Activated naive CD4-positive, alpha-beta T cell treated with anti-CD3 and anti-CD28 coated beads for 36 hours (primary cell): ENCODE data around the gene SPRR4. TPM values are rescaled to one million over a fixed set of nuclear protein-coding genes. Genes with fewer than 3 reads are reported as not detected.

Source experiments
- CTCF ChIA-PET: fragments of 350-600 bp; sonication (Branson Sonifier 250); formaldehyde crosslinking; loops from one replicate; lab custom pipeline; 2021; ENCODE audit warnings: antibody characterized with exemption; lab: Charles Lee
- DNase-seq: peaks from one replicate; pipeline ENCODE4 v3.0.0-alpha.2; 2020
- H3K27ac Mint-ChIP-seq: one replicate; pipeline ENCODE4 v1.8.0; 2021; ENCODE audit warnings: mild to moderate bottlenecking, mixed read lengths
- H3K27me3 Mint-ChIP-seq: one replicate; pipeline ENCODE4 v1.8.0; 2021; ENCODE audit warnings: low read depth, mixed read lengths
- H3K36me3 Mint-ChIP-seq: one replicate; pipeline ENCODE4 v1.8.0; 2021; ENCODE audit warnings: low read depth, mixed read lengths
- H3K4me1 Mint-ChIP-seq: one replicate; pipeline ENCODE4 v1.8.0; 2021; ENCODE audit warnings: low read depth, mixed read lengths
- H3K4me3 Mint-ChIP-seq: one replicate; pipeline ENCODE4 v1.8.0; 2021; ENCODE audit warnings: mild to moderate bottlenecking, moderate library complexity, mixed read lengths
- H3K9me3 Mint-ChIP-seq: one replicate; pipeline ENCODE4 v1.8.0; 2021; ENCODE audit warnings: mixed read lengths
- intact Hi-C: fragments of 100-400 bp; cut with micrococcal nuclease; formaldehyde crosslinking; loops from one replicate; pipeline ENCODE4 v1.15.1; 2023
- total RNA-seq, 2 experiments: library from RNA; stranded (reverse); gene quantifications; one replicate each; pipeline ENCODE4 v1.2.3, GENCODE V29; 2021

The SPRR4 gene
- total RNA-seq, 2 experiments from 2014 or later, result not detected

DNA sequence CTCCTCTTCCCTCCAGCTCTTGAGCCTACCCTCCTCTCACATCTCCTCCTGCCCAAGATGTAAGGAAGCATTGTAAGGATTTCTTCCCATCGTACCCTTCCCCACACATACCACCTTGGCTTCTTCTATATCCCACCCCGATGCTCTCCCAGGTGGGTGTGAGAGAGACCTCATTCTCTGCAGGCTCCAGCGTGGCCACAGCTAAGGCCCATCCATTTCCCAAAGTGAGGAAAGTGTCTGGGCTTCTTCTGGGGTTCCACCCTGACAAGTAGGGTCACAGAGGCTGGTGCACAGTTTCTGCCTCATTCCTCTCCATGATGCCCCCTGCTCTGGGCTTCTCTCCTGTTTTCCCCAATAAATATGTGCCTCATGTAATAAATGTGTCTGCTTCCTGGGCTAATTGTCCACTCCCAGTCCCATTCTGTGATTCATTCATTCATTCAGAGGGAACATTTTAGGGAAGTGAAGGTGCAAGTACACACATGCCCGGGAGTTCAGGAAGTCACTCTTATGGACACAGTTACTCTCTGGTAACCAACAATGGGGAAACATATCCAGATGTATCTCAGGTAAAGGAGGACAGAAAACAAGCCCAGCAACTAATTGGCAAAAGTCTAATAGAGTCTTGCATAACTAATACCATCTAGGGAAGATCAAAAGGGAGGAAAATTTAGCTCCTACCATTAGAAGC lies 1.9 kb downstream of the SPRR4 start:
- CTCF ChIA-PET, result interaction anchor here (0.9 kb wide), 1 partner anchor 27 kb away, joined by 3 read pairs; no protein-coding TSS in a partner anchor
- H3K4me3 Mint-ChIP-seq, result no peak overlapping the region
- no peaks in the 10 kb centered on the region for H3K9me3 Mint-ChIP-seq
- no peak for DNase-seq
- H3K27me3 Mint-ChIP-seq, result peaks cover 8% of the 10 kb centered on the region
- H3K36me3 Mint-ChIP-seq, result no peaks in the 10 kb centered on the region
- intact Hi-C loops, result no loop called here
- no peak overlapping the region for H3K27ac Mint-ChIP-seq
- H3K4me1 Mint-ChIP-seq, result no peaks in the 10 kb centered on the region

DNA sequence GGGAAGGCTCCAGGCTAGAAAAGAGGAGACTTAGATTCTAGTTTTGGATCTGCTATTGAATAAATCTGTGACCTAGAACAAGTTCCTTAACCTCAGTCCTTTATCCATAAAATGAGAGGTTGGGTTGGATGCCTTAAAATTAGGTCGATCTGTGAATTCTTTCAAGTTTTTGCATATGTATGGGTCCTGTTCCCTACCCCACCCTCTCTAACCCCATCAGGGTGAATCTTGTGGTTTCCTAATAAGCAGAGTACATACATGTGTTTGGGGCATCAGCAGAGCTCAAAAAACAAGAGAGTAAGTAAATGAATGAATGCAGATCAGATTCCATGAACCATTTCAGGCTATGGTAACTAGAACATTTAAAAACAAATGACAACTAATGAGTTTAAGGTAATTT lies 6.2 kb downstream of the SPRR4 start:
- no peak for DNase-seq
- H3K9me3 Mint-ChIP-seq, result no peaks in the 10 kb centered on the region
- intact Hi-C loops, result no loop called here
- H3K4me1 Mint-ChIP-seq, result no peaks in the 10 kb centered on the region
- CTCF ChIA-PET, result no interaction called here
- peaks cover 7% of the 10 kb centered on the region for H3K27me3 Mint-ChIP-seq
- H3K4me3 Mint-ChIP-seq, result no peak overlapping the region
- no peak overlapping the region for H3K27ac Mint-ChIP-seq
- H3K36me3 Mint-ChIP-seq, result no peaks in the 10 kb centered on the region

DNA sequence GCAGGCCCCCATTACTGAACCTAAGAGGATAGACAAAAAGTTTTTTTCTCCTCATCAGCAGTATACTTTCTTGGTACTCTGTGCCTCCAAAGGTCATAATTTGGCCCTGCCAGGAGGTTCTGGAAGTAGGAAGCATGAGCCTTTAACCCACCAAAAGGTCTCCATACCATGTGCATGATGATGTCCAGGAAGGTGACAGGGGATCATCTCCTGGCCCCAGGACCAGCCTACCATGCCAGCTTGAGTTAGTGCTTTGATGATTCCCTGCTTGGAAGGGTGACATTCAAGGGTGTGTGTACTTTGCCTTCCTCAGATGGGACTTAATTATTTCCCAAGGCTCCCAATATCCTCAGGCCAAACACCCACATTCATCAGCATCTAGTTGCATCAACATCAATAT lies 7.2 kb downstream of the SPRR4 start:
- peaks cover 5% of the 10 kb centered on the region for H3K27me3 Mint-ChIP-seq
- H3K4me1 Mint-ChIP-seq, result no peaks in the 10 kb centered on the region
- intact Hi-C loops, result no loop called here
- H3K36me3 Mint-ChIP-seq, result no peaks in the 10 kb centered on the region
- DNase-seq, result no peak
- no peak overlapping the region for H3K4me3 Mint-ChIP-seq
- no peaks in the 10 kb centered on the region for H3K9me3 Mint-ChIP-seq
- no peak overlapping the region for H3K27ac Mint-ChIP-seq
- CTCF ChIA-PET, result interaction anchor here (1.1 kb wide), 1 partner anchor 14 kb away, joined by 3 read pairs; no protein-coding TSS in a partner anchor

DNA sequence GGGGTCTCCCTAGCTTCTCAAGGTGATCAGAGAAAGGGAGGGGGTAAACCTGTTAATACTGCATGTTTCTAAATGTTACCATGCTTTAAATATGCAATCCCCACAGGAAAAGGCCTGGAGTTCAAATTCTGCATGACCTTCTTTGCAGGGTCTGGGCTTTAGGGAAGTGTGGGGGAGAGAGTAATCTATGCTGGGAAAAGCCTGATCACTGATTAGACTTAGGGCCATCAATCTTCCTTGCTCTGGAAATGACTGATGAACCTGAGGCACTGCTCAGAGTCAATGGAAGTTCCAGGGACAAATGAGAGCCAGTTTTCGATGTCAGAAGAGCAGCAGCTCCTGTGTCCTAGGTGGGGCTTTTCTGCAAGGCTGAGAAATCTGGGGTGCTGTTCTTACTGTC lies 10.2 kb downstream of the SPRR4 start:
- Mint-ChIP-seq H3K4me1 (no peaks in the 10 kb centered on the region), H3K9me3 (no peaks in the 10 kb centered on the region), H3K27ac (no peak overlapping the region), H3K4me3 (no peak overlapping the region), H3K36me3 (no peaks in the 10 kb centered on the region), H3K27me3 (peaks cover 8% of the 10 kb centered on the region)
- CTCF ChIA-PET, result no interaction called here
- DNase-seq, result no peak
- intact Hi-C loops, result no loop called here

DNA sequence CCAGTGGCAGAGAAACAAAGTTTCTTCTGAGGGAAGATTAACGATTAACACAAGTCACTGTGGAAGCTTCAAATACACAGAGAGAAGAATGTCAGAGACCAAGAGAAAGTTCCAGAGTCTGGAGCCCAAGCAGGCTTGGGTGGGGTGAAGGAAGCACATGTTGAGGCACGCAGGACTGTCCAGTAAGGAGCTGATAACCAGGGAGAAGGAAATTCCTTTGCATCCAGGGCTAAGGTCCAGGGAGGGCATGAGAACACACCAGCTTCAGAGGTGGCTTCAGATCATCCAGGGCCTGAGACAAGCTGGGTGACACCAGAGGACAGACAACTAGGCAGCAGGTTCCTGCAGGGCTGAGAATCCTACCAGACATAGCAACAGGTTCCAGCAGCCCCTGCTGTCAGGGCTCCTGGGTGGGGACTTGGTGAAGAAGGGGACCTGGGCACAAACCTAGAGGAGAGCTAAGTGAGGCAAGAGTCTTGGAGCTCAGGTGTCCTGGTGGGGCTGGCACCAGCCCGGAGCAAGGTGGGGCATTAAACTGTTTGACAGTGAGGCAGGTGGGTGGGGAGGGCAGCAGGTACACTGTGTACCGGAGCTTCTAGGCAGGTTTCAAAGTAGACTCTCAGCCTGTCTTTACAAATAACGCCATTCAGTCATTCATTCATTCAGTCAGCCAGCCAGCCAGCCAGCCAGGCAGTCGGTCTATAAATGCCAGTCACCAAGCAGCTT lies 10.9 kb downstream of the SPRR4 start:
- Mint-ChIP-seq H3K27ac (no peak overlapping the region), H3K27me3 (peaks cover 8% of the 10 kb centered on the region), H3K36me3 (no peaks in the 10 kb centered on the region), H3K4me3 (no peak overlapping the region), H3K9me3 (no peaks in the 10 kb centered on the region), H3K4me1 (no peaks in the 10 kb centered on the region)
- CTCF ChIA-PET, result no interaction called here
- DNase-seq, result no peak
- intact Hi-C loops, result no loop called here

DNA sequence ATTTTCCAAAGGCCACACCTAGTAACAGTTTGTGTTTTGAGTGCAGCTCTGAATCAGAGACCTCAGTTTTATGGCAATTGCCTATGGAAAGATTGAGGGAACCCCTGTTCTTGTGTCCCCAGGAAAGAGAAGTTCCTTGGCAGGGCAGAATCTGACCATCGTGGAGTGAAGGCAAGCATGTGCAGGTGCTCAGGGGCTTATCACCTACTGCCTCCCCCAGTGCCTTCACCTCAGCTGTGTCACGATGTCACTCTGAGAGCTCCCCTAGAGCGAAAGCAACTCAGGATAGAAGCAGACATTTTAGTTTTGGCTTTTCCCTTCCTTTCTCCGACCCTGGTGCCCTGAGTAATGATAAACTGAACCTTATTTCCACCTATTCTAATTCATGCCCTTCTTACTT lies 11.6 kb downstream of the SPRR4 start:
- intact Hi-C loops, result no loop called here
- no peak for DNase-seq
- Mint-ChIP-seq H3K27ac (no peak overlapping the region), H3K9me3 (no peaks in the 10 kb centered on the region), H3K27me3 (peaks cover 10% of the 10 kb centered on the region), H3K4me1 (no peaks in the 10 kb centered on the region), H3K4me3 (no peak overlapping the region), H3K36me3 (no peaks in the 10 kb centered on the region)
- CTCF ChIA-PET, result no interaction called here

DNA sequence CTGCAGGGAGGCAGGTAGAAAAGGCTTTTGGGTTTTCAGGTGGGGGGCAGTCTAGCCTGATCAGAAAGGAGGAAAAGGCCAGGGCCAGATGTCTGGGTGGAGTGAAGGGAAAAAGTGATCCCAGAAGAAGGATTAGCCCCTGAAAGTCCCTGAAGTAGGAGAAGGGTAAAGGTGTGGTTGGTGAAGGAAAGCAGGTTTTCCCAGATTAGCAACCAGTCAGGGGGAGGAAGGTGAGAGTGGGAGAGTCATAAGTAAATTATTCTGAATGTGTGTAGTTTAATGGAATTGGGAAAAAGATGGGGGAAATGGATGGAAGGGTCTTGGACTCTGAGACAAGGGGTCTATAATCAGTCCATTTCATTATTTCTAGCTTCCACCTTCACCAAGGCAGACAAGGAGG lies 12.8 kb downstream of the SPRR4 start:
- Mint-ChIP-seq H3K4me3 (no peak overlapping the region), H3K27me3 (peaks cover 11% of the 10 kb centered on the region), H3K27ac (no peak overlapping the region), H3K36me3 (no peaks in the 10 kb centered on the region), H3K4me1 (no peaks in the 10 kb centered on the region), H3K9me3 (no peaks in the 10 kb centered on the region)
- no peak for DNase-seq
- intact Hi-C loops, result no loop called here
- CTCF ChIA-PET, result interaction anchor here (0.6 kb wide), 1 partner anchor 18 kb away, joined by 3 read pairs; no protein-coding TSS in a partner anchor

DNA sequence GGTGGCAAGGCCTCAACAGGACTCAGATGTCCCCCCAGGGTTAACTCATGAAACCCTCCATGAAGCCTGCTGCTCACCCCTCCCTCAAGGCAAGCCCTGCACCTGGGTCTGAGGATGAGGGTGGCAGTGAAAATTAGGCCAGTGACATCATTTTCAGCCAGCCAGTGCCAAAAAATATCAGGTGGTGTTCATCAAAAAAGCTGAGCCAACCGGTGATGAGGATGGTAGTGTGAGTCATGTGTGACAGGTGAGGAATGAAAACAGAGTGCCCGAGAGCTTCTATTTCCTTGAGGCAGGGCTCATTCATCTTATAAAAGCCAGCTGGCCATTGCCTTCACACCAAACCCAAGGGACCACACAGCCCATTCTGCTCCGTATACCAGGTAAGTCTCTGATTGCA lies 13.3 kb downstream of the SPRR4 start, which contains the start of gene SPRR1A:
Gene SPRR1A, plus strand, starts transcription at position 339 of the 400 bp plus-strand sequence. CDS start 1,150 bp downstream, outside the sequence.
- Mint-ChIP-seq H3K4me1 (no peaks in the 10 kb centered on the region), H3K4me3 (no peak within 1 kb of the TSS), H3K36me3 (no peaks in the 10 kb centered on the region), H3K27ac (no peak within 1 kb of the TSS), H3K27me3 (peaks cover 15% of the 10 kb centered on the region), H3K9me3 (no peaks in the 10 kb centered on the region)
- intact Hi-C loops, result no loop called here
- DNase-seq, result no peak
- CTCF ChIA-PET, result interaction anchor here (0.6 kb wide), 1 partner anchor 18 kb away, joined by 3 read pairs; no protein-coding TSS in a partner anchor

DNA sequence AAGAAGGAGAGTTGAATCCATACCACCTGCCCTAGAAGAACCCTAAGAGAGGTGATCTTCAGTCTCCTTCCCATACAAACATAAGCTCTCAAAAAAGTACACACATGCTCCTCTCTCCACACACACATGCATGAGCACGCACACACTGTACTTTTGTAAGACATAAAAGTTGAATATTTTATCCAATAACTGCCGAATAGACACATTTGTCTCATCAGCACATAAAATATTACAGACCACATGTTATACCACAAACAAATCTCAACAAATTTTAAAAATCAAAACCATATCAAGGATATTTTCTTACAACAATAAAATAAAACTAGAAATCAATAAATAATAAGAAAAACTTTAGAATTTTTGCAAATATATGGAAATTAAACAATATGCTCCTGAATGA lies 16.1 kb downstream of the SPRR4 start:
- CTCF ChIA-PET, result no interaction called here
- no peaks in the 10 kb centered on the region for H3K36me3 Mint-ChIP-seq
- H3K4me3 Mint-ChIP-seq, result no peak overlapping the region
- DNase-seq, result no peak
- H3K27me3 Mint-ChIP-seq, result peaks cover 17% of the 10 kb centered on the region
- H3K9me3 Mint-ChIP-seq, result no peaks in the 10 kb centered on the region
- H3K27ac Mint-ChIP-seq, result no peak overlapping the region
- no peaks in the 10 kb centered on the region for H3K4me1 Mint-ChIP-seq
- intact Hi-C loops, result no loop called here

DNA sequence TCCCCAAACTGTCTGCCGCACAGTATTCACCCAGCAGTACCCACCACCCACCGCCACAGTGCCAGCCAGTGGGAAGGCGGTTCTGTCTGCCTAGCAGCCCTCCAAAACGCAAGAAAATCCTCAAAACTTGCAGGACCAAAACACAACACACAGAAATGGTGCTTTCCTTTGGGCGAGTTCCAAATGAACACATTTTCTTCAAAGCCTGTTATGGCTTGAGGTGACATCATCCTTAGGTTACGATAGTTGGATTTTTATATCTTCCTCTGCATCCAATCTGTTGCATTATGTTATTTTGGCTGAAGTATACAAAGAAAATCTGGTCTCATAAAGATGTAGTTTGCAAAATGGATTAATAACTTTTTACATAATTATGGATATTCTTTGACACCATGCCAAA lies 22.7 kb downstream of the SPRR4 start:
- intact Hi-C loops, result no loop called here
- Mint-ChIP-seq H3K36me3 (no peaks in the 10 kb centered on the region), H3K4me3 (no peak overlapping the region), H3K9me3 (peaks cover 6% of the 10 kb centered on the region), H3K27me3 (peaks cover 18% of the 10 kb centered on the region), H3K4me1 (no peaks in the 10 kb centered on the region), H3K27ac (no peak overlapping the region)
- DNase-seq, result no peak
- CTCF ChIA-PET, result no interaction called here

DNA sequence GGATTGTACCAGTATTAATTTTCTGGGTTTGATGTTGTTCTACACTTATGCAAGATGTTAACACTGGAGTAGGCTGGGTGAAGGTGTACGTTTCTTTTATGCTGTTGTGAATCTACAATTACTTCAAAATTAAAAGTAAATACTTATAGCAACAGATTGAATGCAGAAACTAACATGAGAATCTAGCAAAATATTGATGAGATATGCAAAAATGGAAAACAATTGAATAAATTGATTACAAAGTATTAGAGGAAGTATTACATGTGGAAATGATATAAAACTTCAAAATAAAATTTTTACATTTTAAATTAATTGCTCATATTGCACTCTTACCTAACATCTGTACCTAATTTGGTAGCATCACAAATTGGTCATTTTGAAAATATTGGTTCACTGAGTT lies 25.4 kb downstream of the SPRR4 start:
- Mint-ChIP-seq H3K4me3 (no peak overlapping the region), H3K4me1 (no peaks in the 10 kb centered on the region), H3K27ac (no peak overlapping the region), H3K27me3 (peaks cover 15% of the 10 kb centered on the region), H3K36me3 (no peaks in the 10 kb centered on the region), H3K9me3 (peaks cover 6% of the 10 kb centered on the region)
- no peak for DNase-seq
- CTCF ChIA-PET, result no interaction called here
- intact Hi-C loops, result no loop called here

DNA sequence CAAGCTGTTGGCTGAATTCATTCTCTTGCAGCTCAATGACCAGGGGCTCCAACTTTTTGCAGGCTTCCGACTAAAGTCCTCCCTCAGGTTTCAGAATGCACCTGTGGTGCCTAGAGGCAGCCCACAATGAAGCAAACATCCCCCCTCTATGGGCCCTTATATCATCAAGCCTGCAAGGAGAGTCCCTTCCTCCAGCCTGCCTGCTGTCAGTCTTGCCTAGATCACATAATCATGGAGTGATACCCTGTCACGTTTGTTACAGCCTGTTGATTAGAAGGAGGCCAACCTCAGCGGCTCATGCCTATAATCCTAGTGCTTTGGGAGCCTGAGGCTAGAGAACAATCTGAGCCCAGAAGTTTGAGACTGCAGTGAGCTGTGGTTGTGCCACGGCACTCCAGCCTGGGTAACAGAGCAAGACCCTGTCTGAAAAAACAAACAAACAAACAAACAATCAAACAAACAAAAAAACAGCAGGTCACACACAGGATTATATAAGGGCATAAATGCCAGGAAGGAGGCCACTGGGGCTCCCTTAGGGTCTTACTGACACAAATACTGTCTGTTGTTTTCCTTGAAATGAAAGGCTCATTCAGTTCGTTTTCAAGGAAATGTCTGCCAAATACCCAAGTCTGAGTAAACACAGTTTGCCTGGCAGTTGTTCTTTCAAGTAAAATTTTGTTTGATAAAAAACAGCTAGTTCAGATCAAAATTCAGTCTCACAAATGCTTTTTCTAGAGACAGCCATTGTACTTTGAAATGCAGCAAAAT lies 26.4 kb downstream of the SPRR4 start:
- CTCF ChIA-PET, result no interaction called here
- Mint-ChIP-seq H3K36me3 (no peaks in the 10 kb centered on the region), H3K27ac (no peak overlapping the region), H3K4me3 (no peak overlapping the region), H3K4me1 (no peaks in the 10 kb centered on the region), H3K9me3 (peaks cover 6% of the 10 kb centered on the region), H3K27me3 (peaks cover 12% of the 10 kb centered on the region)
- DNase-seq, result no peak
- intact Hi-C loops, result no loop called here
